IMR-90 (cell line): ENCODE results near the gene BZW2. TPM values are rescaled to one million over a fixed set of nuclear protein-coding genes. Genes with fewer than 3 reads are reported as not detected.

ENCODE experiments used
- ATAC-seq: fragments of 200-7000 bp; cut with Tn5 transposase; 2 replicates; pipeline ENCODE4 v1.9.1; 2020; ENCODE audit warnings: low read depth, mild to moderate bottlenecking, moderate library complexity
- BruUV-seq: library from RNA; stranded (reverse); fragments of 400-500 nt; replicated peaks from 2 replicates; lab custom pipeline; 2021; lab: Mats Ljungman, UMichigan
- CTCF ChIA-PET: fragments of 300-600 bp; formaldehyde crosslinking; extraction: SDS; loops from one replicate; lab custom pipeline; 2021; ENCODE audit warnings: antibody characterized with exemption; lab: Yijun Ruan, JAX
- POLR2A ChIA-PET: fragments of 300-600 bp; sonication (Branson Sonifier 250); formaldehyde crosslinking; loops from one replicate; lab custom pipeline; 2022; ENCODE audit warnings: antibody characterized with exemption; ENCODE audit not compliant: unreplicated experiment; lab: Charles Lee
- DNase-seq: peaks from one replicate; pipeline ENCODE4 v3.0.0; 2013
- H2AFZ ChIP-seq: replicated peaks from 2 replicates; pipeline ENCODE3; 2013; ENCODE audit warnings: low read length, mild to moderate bottlenecking; ENCODE audit not compliant: poor library complexity
- H2AK5ac ChIP-seq: 2 replicates; pipeline ENCODE4 v1.6.1; 2013; ENCODE audit warnings: low read depth, low read length, inconsistent platforms
- H2AK9ac ChIP-seq: replicated peaks from 2 replicates; pipeline ENCODE3; 2013; ENCODE audit warnings: mild to moderate bottlenecking, low read depth, low read length, moderate library complexity; ENCODE audit not compliant: poor library complexity
- H2BK120ac ChIP-seq: 2 replicates; pipeline ENCODE4 v1.6.1; 2013; ENCODE audit warnings: low read depth, low read length, inconsistent platforms
- H2BK15ac ChIP-seq: 3 replicates; pipeline ENCODE4 v1.6.1; 2013; ENCODE audit warnings: low read depth, low read length, inconsistent platforms
- H2BK20ac ChIP-seq: 2 replicates; pipeline ENCODE4 v1.6.1; 2013; ENCODE audit warnings: low read depth, mild to moderate bottlenecking, inconsistent platforms, low read length, moderate library complexity
- H2BK5ac ChIP-seq: 2 replicates; pipeline ENCODE4 v1.6.1; 2013; ENCODE audit warnings: mild to moderate bottlenecking, low read depth, low read length, inconsistent platforms; ENCODE audit not compliant: poor library complexity, severe bottlenecking
- H3K14ac ChIP-seq: replicated peaks from 2 replicates; pipeline ENCODE4 v1.6.1; 2013; ENCODE audit warnings: low read depth, low read length, inconsistent platforms
- H3K18ac ChIP-seq: 2 replicates; pipeline ENCODE4 v1.6.1; 2013; ENCODE audit warnings: low read depth, low read length, control low read depth
- H3K23ac ChIP-seq: 2 replicates; pipeline ENCODE4 v1.6.1; 2013; ENCODE audit warnings: low read depth, low read length, inconsistent platforms
- H3K27ac ChIP-seq: 2 replicates; pipeline ENCODE4 v1.5.1; 2013; ENCODE audit warnings: mild to moderate bottlenecking, control low read depth, low read length; ENCODE audit not compliant: insufficient read depth
- H3K27me3 ChIP-seq: 2 replicates; pipeline ENCODE4 v1.6.1; 2013; ENCODE audit warnings: low read length; ENCODE audit not compliant: control insufficient read depth, insufficient read depth
- H3K36me3 ChIP-seq: 2 replicates; pipeline ENCODE4 v1.6.1; 2013; ENCODE audit warnings: low read length, mixed read lengths; ENCODE audit not compliant: control insufficient read depth, insufficient read depth
- H3K4ac ChIP-seq: 2 replicates; pipeline ENCODE4 v1.6.1; 2013; ENCODE audit warnings: low read depth, low read length, inconsistent platforms
- H3K4me1 ChIP-seq: 2 replicates; pipeline ENCODE4 v1.6.1; 2013; ENCODE audit warnings: low read length, mixed read lengths; ENCODE audit not compliant: control insufficient read depth, insufficient read depth
- H3K4me2 ChIP-seq: 2 replicates; pipeline ENCODE4 v1.6.1; 2013; ENCODE audit warnings: low read depth, mild to moderate bottlenecking, control low read depth, low read length, moderate library complexity
- H3K4me3 ChIP-seq: 2 replicates; pipeline ENCODE4 v1.5.1; 2013; ENCODE audit warnings: low read depth, mild to moderate bottlenecking, control low read depth, low read length, moderate library complexity; ENCODE audit not compliant: insufficient read depth
- H3K56ac ChIP-seq: 2 replicates; pipeline ENCODE4 v1.6.1; 2013; ENCODE audit warnings: low read length, inconsistent platforms; ENCODE audit not compliant: insufficient read depth; ENCODE audit errors: extremely low read depth
- H3K79me1 ChIP-seq, 2 experiments: 2 replicates each; pipeline ENCODE4 v1.6.1; 2013; ENCODE audit warnings: low read length in 2 of 2, inconsistent platforms in 1 of 2, low read depth in 1 of 2
- H3K9ac ChIP-seq: 2 replicates; pipeline ENCODE4 v1.6.1; 2013; ENCODE audit warnings: low read depth, low read length, control low read depth
- H3K9me1 ChIP-seq: 2 replicates; pipeline ENCODE4 v1.6.1; 2013; ENCODE audit warnings: low read length, inconsistent platforms; ENCODE audit not compliant: insufficient read depth
- H3K9me3 ChIP-seq: 2 replicates; pipeline ENCODE4 v1.6.1; 2013; ENCODE audit warnings: low read length; ENCODE audit not compliant: control insufficient read depth, insufficient read depth
- H4K20me1 ChIP-seq: 2 replicates; pipeline ENCODE4 v1.6.1; 2013; ENCODE audit warnings: low read length, inconsistent platforms; ENCODE audit not compliant: insufficient read depth
- H4K5ac ChIP-seq: 2 replicates; pipeline ENCODE4 v1.6.1; 2013; ENCODE audit warnings: mild to moderate bottlenecking, low read depth, low read length, control low read depth
- H4K8ac ChIP-seq, 2 experiments: 2 replicates each; pipeline ENCODE4 v1.6.1; 2013; ENCODE audit warnings: low read depth in 2 of 2, low read length in 2 of 2, control low read depth in 1 of 2, inconsistent platforms in 1 of 2
- H4K91ac ChIP-seq: 2 replicates; pipeline ENCODE4 v1.6.1; 2013; ENCODE audit warnings: low read depth, low read length, inconsistent platforms; ENCODE audit not compliant: insufficient read depth
- MAFK ChIP-seq: IDR thresholded peaks from 2 replicates; pipeline ENCODE4 v1.6.1; 2012; ENCODE audit warnings: low read depth, low read length, improper control_type of control experiment
- RCOR1 ChIP-seq: IDR thresholded peaks from 2 replicates; pipeline ENCODE4 v1.6.1; 2012; ENCODE audit warnings: mild to moderate bottlenecking, low read length, improper control_type of control experiment; ENCODE audit not compliant: insufficient replicate concordance
- dilution Hi-C: fragments of 300-500 bp; cut with HindIII; formaldehyde crosslinking; loops from one replicate; pipeline ENCODE4 v1.14.3; 2018; ENCODE audit warnings: low sequenced_read_pairs; ENCODE audit not compliant: unreplicated experiment
- in situ Hi-C: fragments of 300-500 bp; cut with MboI; formaldehyde crosslinking; loops from 3 replicates; pipeline ENCODE4 v1.14.3; 2019; ENCODE audit warnings: low sequenced_read_pairs, inconsistent platforms, mixed read lengths
- intact Hi-C: fragments of 100-400 bp; cut with micrococcal nuclease; formaldehyde crosslinking; loops from 2 replicates; pipeline ENCODE4 v1.10.0; 2022
- polyA plus RNA-seq, 3 experiments: library from polyadenylated mRNA; depleted of rRNA; stranded (reverse); fragments of >200 nt; gene quantifications; 2 replicates each; pipeline ENCODE4 v1.2.3, GENCODE V29; 2012; ENCODE audit warnings: low replicate concordance in 1 of 3
- total RNA-seq: library from RNA; depleted of rRNA; stranded (reverse); fragments of >200 nt; gene quantifications from 2 replicates; pipeline ENCODE4 v1.2.3, GENCODE V29; 2012

BZW2 gene
- total and polyA plus RNA-seq, 2 of the 4 experiments (the other 2 are of a cell fraction) = 58.1 to 92.9 TPM

DNA sequence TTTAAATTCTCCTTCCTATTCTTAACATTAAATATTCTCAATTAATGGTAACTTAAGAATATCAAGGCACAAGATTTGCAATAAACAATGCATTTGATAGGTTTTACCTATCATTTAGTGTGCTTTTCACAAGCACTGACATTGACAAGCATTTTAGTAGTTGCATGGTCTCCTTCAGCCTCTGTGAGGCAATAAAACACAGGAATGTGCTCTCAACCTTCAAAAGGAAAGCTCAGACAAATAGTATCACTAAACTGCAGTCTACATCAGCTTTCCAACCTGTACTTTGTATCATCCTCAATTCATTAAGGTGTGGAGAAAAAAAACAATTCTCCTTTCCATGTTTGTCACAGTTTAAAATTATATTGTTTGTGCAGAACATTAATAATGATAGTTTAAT, 56.5 kb downstream of the BZW2 start:
- H3K9ac ChIP-seq = no peak overlapping the region
- H3K27ac ChIP-seq = no peak overlapping the region
- no peak overlapping the region for H2AFZ ChIP-seq
- H3K27me3 ChIP-seq = no peaks in the 10 kb centered on the region
- no peak overlapping the region for H2AK5ac ChIP-seq
- H2BK20ac ChIP-seq = no peak overlapping the region
- CTCF ChIA-PET = no interaction called here
- H3K4me1 ChIP-seq = peaks cover 6% of the 10 kb centered on the region; the same call in 1 of the 2 replicates
- no peak overlapping the region for H3K14ac ChIP-seq
- intact Hi-C loops (no loop called here), in situ Hi-C loops (no loop called here), dilution Hi-C loops (no loop called here)
- peaks cover 24% of the 10 kb centered on the region for H3K36me3 ChIP-seq
- no peak for DNase-seq
- ATAC-seq = no peak
- no peak overlapping the region for H2BK15ac ChIP-seq
- BruUV-seq = no TSS peak
- H4K8ac ChIP-seq = no peak overlapping the region
- no peak overlapping the region for H3K4me3 ChIP-seq
- H3K56ac ChIP-seq = no peak overlapping the region
- TF ChIP-seq RCOR1 = no peak
- TF ChIP-seq MAFK = no peak
- H3K9me3 ChIP-seq = no peaks in the 10 kb centered on the region
- H3K4ac ChIP-seq = no peak overlapping the region
- H3K4me2 ChIP-seq = no peak overlapping the region
- H4K20me1 ChIP-seq = no peaks in the 10 kb centered on the region
- H4K91ac ChIP-seq = no peak overlapping the region
- H2BK5ac ChIP-seq = no peak overlapping the region
- H3K79me1 ChIP-seq = peaks cover 0 to 6% of the 10 kb centered on the region in 2 experiments; a peak in 3 of 4 replicates
- H3K9me1 ChIP-seq = peaks cover 6% of the 10 kb centered on the region
- no peak overlapping the region for H4K5ac ChIP-seq
- peak overlapping the region; percentile 45; the same call in 1 of the 2 replicates for H3K23ac ChIP-seq
- H2AK9ac ChIP-seq = no peak overlapping the region
- no peak overlapping the region for H2BK120ac ChIP-seq
- POLR2A ChIA-PET = no interaction called here
- H3K18ac ChIP-seq = no peak overlapping the region
